ENCODE measurements around the gene FBF1. TPM values are rescaled to one million over a fixed set of nuclear protein-coding genes. Genes with fewer than 3 reads are reported as not detected.

Gene FBF1
- total and polyA plus RNA-seq, 2 of the 8 experiments (the other 6 are each of a cell fraction or from before 2014, with no cell fraction given) = 8.1 to 13.1 TPM

- no peaks in the 10 kb centered on the region for H3K79me1 ChIP-seq (ENCODE audit: low read depth, low read length)
- no peak for FAIRE-seq
- TF ChIP-seq YY1 (IDR thresholded peaks at IDR 0.05; ENCODE audit: low read depth, low read length) (no peak), CHD1 (IDR thresholded peaks at IDR 0.05; ENCODE audit: low read depth, low read length) (no peak), FOSL1 (IDR thresholded peaks at IDR 0.05; ENCODE audit: insufficient read depth, low read depth, low read length) (peak; percentile 70; the same call in 1 of the 2 replicates)
Measured at GRCh38 chr17:75878174-75878998, 62.5 kb downstream of the FBF1 start, which contains the start of gene TRIM47. Gene TRIM47, minus strand, starts transcription at chr17:75878581. Its CDS starts 33 bp downstream, at chr17:75878548.

More at GRCh38 chr17:75878174-75878998, 62.5 kb downstream of the FBF1 start, which contains the start of gene TRIM47:
- Histone ChIP-seq H3K4me1 (replicated peaks in 1 of 4; ENCODE audit: control insufficient read depth in 3 of 4, insufficient read depth in 4 of 4, low read length in 3 of 4) (peaks cover 0 to 22% (median 12%) of the 10 kb centered on the region in 4 experiments; a peak in 6 of 7 replicates), H3K27ac (ENCODE audit: low read depth, low read length) (no peak within 1 kb of the TSS), H3K9ac (replicated peaks in 1 of 4; ENCODE audit: extremely low read depth in 1 of 4, low read depth in 3 of 4, low read length in 3 of 4) (peak within 1 kb of the TSS in 2 of 4 experiments; percentile 6 to 53; a peak in 3 of 7 replicates), H2AFZ (ENCODE audit: low read length) (peak within 1 kb of the TSS; percentile 58), H3K4ac (replicated peaks; ENCODE audit: insufficient read length, low read depth, low read length) (no peak within 1 kb of the TSS), H3K4me2 (ENCODE audit: insufficient read depth in 1 of 2, low read depth in 2 of 2, low read length in 2 of 2) (peak within 1 kb of the TSS; percentile 73 to 94), H2BK5ac (ENCODE audit: low read depth, low read length) (no peak within 1 kb of the TSS), H4K5ac (ENCODE audit: insufficient read length, low read depth, low read length) (no peak within 1 kb of the TSS), H4K8ac (ENCODE audit: extremely low read depth, insufficient read depth, low read length) (peak within 1 kb of the TSS; percentile 88), H2BK12ac (ENCODE audit: low read depth, low read length) (peak within 1 kb of the TSS; percentile 20; the same call in 1 of the 2 replicates), H3K56ac (replicated peaks; ENCODE audit: insufficient read length, low read depth, low read length) (no peak within 1 kb of the TSS), H3K23ac (ENCODE audit: insufficient read length) (no peak within 1 kb of the TSS), H2BK120ac (replicated peaks; ENCODE audit: low read depth, low read length) (no peak within 1 kb of the TSS), H3K36me3 (ENCODE audit: control insufficient read depth in 2 of 4, insufficient read depth in 4 of 4, low read length in 3 of 4) (no peaks in the 10 kb centered on the region), H2BK20ac (ENCODE audit: low read length) (no peak within 1 kb of the TSS), H4K20me1 (replicated peaks in 1 of 2; ENCODE audit: control insufficient read depth in 1 of 2, insufficient read depth in 2 of 2, low read length in 2 of 2) (peaks cover 0 to 3% of the 10 kb centered on the region in 2 experiments), H2AK5ac (ENCODE audit: low read depth, low read length) (no peak within 1 kb of the TSS), H2BK15ac (ENCODE audit: low read length) (no peak within 1 kb of the TSS; the same call in 1 of the 2 replicates), H3K18ac (ENCODE audit: extremely low read depth, low read length) (peak within 1 kb of the TSS; percentile 71), H4K91ac (replicated peaks; ENCODE audit: insufficient read length, low read length) (no peak within 1 kb of the TSS), H3K4me3 (ENCODE audit: extremely low read depth in 1 of 4, insufficient read depth in 2 of 4, low read depth in 3 of 4, low read length in 4 of 4) (peak within 1 kb of the TSS; percentile 40 to 72 (median 66)), H3K14ac (ENCODE audit: insufficient read length) (no peak within 1 kb of the TSS), H3K23me2 (ENCODE audit: low read depth, low read length) (peaks cover 15% of the 10 kb centered on the region; the same call in 1 of the 2 replicates), H3K27me3 (replicated peaks in 1 of 4; ENCODE audit: control insufficient read depth in 3 of 4, extremely low read depth in 1 of 4, insufficient read depth in 3 of 4, low read length in 3 of 4) (peaks cover 10 to 31% (median 24%) of the 10 kb centered on the region in 4 experiments), H3K79me2 (ENCODE audit: control insufficient read depth in 1 of 2, insufficient read depth in 2 of 2, low read length in 2 of 2) (no peaks in the 10 kb centered on the region), H3K9me3 (ENCODE audit: insufficient read depth in 2 of 2, low read depth in 1 of 2, low read length in 1 of 2) (no peaks in the 10 kb centered on the region)
- ChIA-PET CTCF (ENCODE audit: partially characterized antibody) (interaction anchor here (1.0 to 11.3 kb wide), 13 partner anchors 9 to 136 kb away, joined by 3 to 157 read pairs (median 4); partner anchors contain the start of gene TRIM65), POLR2A (ENCODE audit: partially characterized antibody) (interaction anchor here (1.2 to 12.1 kb wide), 12 partner anchors 11 to 201 kb away, joined by 3 to 143 read pairs (median 5); partner anchors contain the start of genes TRIM65, UNC13D, WBP2 and ZACN)
- WGBS, 2 experiments (ENCODE audit: extremely low coverage in 1 of 2, insufficient coverage in 1 of 2, insufficient read length in 1 of 2, insufficient replicate concordance in 2 of 2, low coverage in 1 of 2, low lambda C conversion rate in 2 of 2, missing lambda C conversion rate in 1 of 2) = 6% methylated on average over 56 of the region's 87 CpGs; no CpG with 5 or more reads in 1 of the 2 experiments
- DNase-seq (ENCODE audit: low read depth in 1 of 2, low spot score in 2 of 2) = peak in 1 of 2 experiments; percentile 71
